Ramos (cell line): Measurements from ENCODE around the gene SYS1.

ENCODE experiments used
- in situ Hi-C: fragments of 300-500 bp; cut with MboI; formaldehyde crosslinking; loops from one replicate; pipeline ENCODE4 v1.14.3; 2022; ENCODE audit warnings: low sequenced_read_pairs; ENCODE audit not compliant: unreplicated experiment

Gene SYS1

GRCh38 chr20:45352729-45353128 lies 10.2 kb upstream of the SYS1 start:
- in situ Hi-C loops, result no loop called here

GRCh38 chr20:45353746-45354145 lies 9.2 kb upstream of the SYS1 start:
- in situ Hi-C loops, result no loop called here

- in situ Hi-C loops, result no loop called here
Observed at GRCh38 chr20:45354423-45355208, 8.3 kb upstream of the SYS1 start.

- in situ Hi-C loops, result no loop called here
Observed at GRCh38 chr20:45355209-45356084, 7.5 kb upstream of the SYS1 start.

GRCh38 chr20:45358282-45359068 lies 4.5 kb upstream of the SYS1 start:
- in situ Hi-C loops, result no loop called here

GRCh38 chr20:45359069-45359405 lies 3.9 kb upstream of the SYS1 start:
- in situ Hi-C loops, result no loop called here

GRCh38 chr20:45359406-45360148 lies 3.4 kb upstream of the SYS1 start:
- in situ Hi-C loops, result no loop called here

- in situ Hi-C loops, result no loop called here
Observed at GRCh38 chr20:45361793-45362192, 1.2 kb upstream of the SYS1 start.

- in situ Hi-C loops, result no loop called here
Observed at GRCh38 chr20:45363611-45364492, 896 bp downstream of the SYS1 start.

- in situ Hi-C loops, result no loop called here
Observed at GRCh38 chr20:45365444-45365970, 2.6 kb downstream of the SYS1 start.

GRCh38 chr20:45366192-45366591 lies 3.2 kb downstream of the SYS1 start:
- in situ Hi-C loops, result no loop called here

GRCh38 chr20:45366631-45367030 lies 3.7 kb downstream of the SYS1 start:
- in situ Hi-C loops, result no loop called here

- in situ Hi-C loops, result no loop called here
Observed at GRCh38 chr20:45367126-45367525, 4.2 kb downstream of the SYS1 start.

- in situ Hi-C loops, result no loop called here
Observed at GRCh38 chr20:45368221-45368980, 5.4 kb downstream of the SYS1 start.

- in situ Hi-C loops, result loop anchor here (5.0 kb wide), 1 partner anchor 67 kb away; no protein-coding TSS in a partner anchor
Observed at GRCh38 chr20:45370571-45371160, 7.7 kb downstream of the SYS1 start.

- in situ Hi-C loops, result loop anchor here (5.0 kb wide), 1 partner anchor 65 kb away; no protein-coding TSS in a partner anchor
Observed at GRCh38 chr20:45372241-45372640, 9.3 kb downstream of the SYS1 start.

GRCh38 chr20:45372646-45373352 lies 9.8 kb downstream of the SYS1 start:
- in situ Hi-C loops, result loop anchor here (5.0 kb wide), 1 partner anchor 65 kb away; no protein-coding TSS in a partner anchor
